Measurements from ENCODE around the gene NOSIP.

Gene NOSIP

GRCh38 chr19:49570997-49571676 is 9.2 kb downstream of the NOSIP start:
- TF ChIP-seq CTCF (IDR thresholded peaks at IDR 0.05; ENCODE audit: low read length, missing control alignments): no peak
- no peak overlapping the region for H3K4me3 ChIP-seq (replicated peaks; ENCODE audit: low read depth, low read length)

GRCh38 chr19:49570138-49570856 is 10.1 kb downstream of the NOSIP start:
- DNase-seq (ENCODE audit: low read depth): peak; percentile 92
- TF ChIP-seq CTCF (IDR thresholded peaks at IDR 0.05; ENCODE audit: low read length, missing control alignments): no peak
- no peak overlapping the region for H3K4me3 ChIP-seq (replicated peaks; ENCODE audit: low read depth, low read length)

More at GRCh38 chr19:49570997-49571676, 9.2 kb downstream of the NOSIP start:
- DNase-seq (ENCODE audit: low read depth): no peak

GRCh38 chr19:49567861-49568441 is 12.4 kb downstream of the NOSIP start:
- no peak for TF ChIP-seq CTCF (IDR thresholded peaks at IDR 0.05; ENCODE audit: low read length, missing control alignments)
- H3K4me3 ChIP-seq (replicated peaks; ENCODE audit: low read depth, low read length): no peak overlapping the region
- no peak for DNase-seq (ENCODE audit: low read depth)

GRCh38 chr19:49566302-49566701 is 14.1 kb downstream of the NOSIP start:
- no peak for DNase-seq (ENCODE audit: low read depth)
- H3K4me3 ChIP-seq (replicated peaks; ENCODE audit: low read depth, low read length): no peak overlapping the region
- no peak for TF ChIP-seq CTCF (IDR thresholded peaks at IDR 0.05; ENCODE audit: low read length, missing control alignments)

GRCh38 chr19:49565261-49565660 is 15.1 kb downstream of the NOSIP start:
- TF ChIP-seq CTCF (IDR thresholded peaks at IDR 0.05; ENCODE audit: low read length, missing control alignments): no peak
- peak; percentile 43 for DNase-seq (ENCODE audit: low read depth)
- H3K4me3 ChIP-seq (replicated peaks; ENCODE audit: low read depth, low read length): no peak overlapping the region

GRCh38 chr19:49564616-49565045 is 15.7 kb downstream of the NOSIP start:
- no peak overlapping the region for H3K4me3 ChIP-seq (replicated peaks; ENCODE audit: low read depth, low read length)
- no peak for TF ChIP-seq CTCF (IDR thresholded peaks at IDR 0.05; ENCODE audit: low read length, missing control alignments)
- DNase-seq (ENCODE audit: low read depth): no peak
